ENCODE measurements around the gene ATM. TPM values are rescaled to one million over a fixed set of nuclear protein-coding genes. Genes with fewer than 3 reads are reported as not detected.
A peak's percentile ranks its signal among the peaks of the same experiment; 100 is the strongest.
"Not testable (repeated sequence)": the region's sequence is repeated elsewhere in the genome, so short reads cannot be mapped to it uniquely, and the experiment has no call there.

Gene ATM
- total RNA-seq, 4 donors from 2014 or later = 46.3 to 445 (median 58.5) TPM

DNA sequence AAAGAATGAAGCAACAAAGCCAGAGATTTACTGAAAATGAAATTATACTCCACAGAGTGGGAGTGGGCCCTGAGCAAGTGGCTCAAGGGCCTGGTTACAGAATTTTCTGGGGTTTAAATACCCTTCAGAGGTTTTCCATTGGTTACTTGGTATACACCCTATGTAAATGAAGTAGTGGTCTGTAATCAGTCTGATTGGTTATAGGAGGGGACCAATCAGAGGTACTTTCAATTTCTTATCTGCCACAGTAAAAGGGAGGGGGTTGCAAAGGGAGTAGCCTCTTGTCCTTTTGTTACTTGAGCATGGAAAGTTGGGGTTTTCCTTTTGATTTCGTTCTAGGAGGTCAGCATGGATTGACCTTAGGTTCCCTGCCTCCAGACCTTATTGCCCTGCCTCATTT is 63.5 kb downstream of the ATM start:
- no peak overlapping the region for H3K4me3 ChIP-seq
- DNase-seq = no peak
- H3K9me3 ChIP-seq = no peaks in the 10 kb centered on the region
- TF ChIP-seq, protein P1, sequence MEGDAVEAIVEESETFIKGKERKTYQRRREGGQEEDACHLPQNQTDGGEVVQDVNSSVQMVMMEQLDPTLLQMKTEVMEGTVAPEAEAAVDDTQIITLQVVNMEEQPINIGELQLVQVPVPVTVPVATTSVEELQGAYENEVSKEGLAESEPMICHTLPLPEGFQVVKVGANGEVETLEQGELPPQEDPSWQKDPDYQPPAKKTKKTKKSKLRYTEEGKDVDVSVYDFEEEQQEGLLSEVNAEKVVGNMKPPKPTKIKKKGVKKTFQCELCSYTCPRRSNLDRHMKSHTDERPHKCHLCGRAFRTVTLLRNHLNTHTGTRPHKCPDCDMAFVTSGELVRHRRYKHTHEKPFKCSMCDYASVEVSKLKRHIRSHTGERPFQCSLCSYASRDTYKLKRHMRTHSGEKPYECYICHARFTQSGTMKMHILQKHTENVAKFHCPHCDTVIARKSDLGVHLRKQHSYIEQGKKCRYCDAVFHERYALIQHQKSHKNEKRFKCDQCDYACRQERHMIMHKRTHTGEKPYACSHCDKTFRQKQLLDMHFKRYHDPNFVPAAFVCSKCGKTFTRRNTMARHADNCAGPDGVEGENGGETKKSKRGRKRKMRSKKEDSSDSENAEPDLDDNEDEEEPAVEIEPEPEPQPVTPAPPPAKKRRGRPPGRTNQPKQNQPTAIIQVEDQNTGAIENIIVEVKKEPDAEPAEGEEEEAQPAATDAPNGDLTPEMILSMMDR (IDR thresholded peaks at IDR 0.05) = no peak
- no peak for TF ChIP-seq POLR2A (IDR thresholded peaks at IDR 0.05)
- peaks cover 0 to 74% (median 0%) of the 10 kb centered on the region in 3 donors for H3K36me3 ChIP-seq
- no peaks in the 10 kb centered on the region for H3K27me3 ChIP-seq
- H3K4me1 ChIP-seq = no peaks in the 10 kb centered on the region
- no peak overlapping the region for H3K27ac ChIP-seq

GRCh38 chr11:108286956-108287355 is 64.1 kb downstream of the ATM start:
- TF ChIP-seq, protein P1 (IDR thresholded peaks at IDR 0.05) = no peak
- no peak for TF ChIP-seq POLR2A (IDR thresholded peaks at IDR 0.05)
- H3K4me3 ChIP-seq = no peak overlapping the region
- H3K27ac ChIP-seq = no peak overlapping the region
- no peaks in the 10 kb centered on the region for H3K27me3 ChIP-seq
- no peaks in the 10 kb centered on the region for H3K4me1 ChIP-seq
- no peak for DNase-seq
- no peaks in the 10 kb centered on the region for H3K9me3 ChIP-seq
- H3K36me3 ChIP-seq = peaks cover 0 to 68% (median 0%) of the 10 kb centered on the region in 3 donors

DNA sequence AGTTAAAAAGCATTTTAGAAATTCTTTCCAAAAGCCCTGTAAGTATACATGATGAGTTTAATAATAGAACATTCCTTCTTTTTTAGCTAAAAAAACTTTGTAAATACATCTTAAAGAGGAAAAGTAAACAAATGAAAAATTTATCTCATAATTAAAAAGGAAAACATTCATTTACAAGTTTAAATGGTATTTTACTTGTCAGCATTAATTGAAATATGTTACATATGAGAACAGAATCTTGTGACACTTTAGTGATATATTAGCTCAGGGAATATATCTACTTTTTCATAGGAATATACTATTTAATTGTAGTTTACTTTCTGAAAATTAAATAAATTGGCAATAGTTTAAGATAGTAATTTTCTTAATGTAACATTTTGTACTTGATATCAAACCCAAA is 66.2 kb downstream of the ATM start:
- peaks cover 0 to 49% (median 0%) of the 10 kb centered on the region in 3 donors for H3K36me3 ChIP-seq
- H3K4me3 ChIP-seq, H3K27me3 ChIP-seq, DNase-seq, H3K27ac ChIP-seq, H3K4me1 ChIP-seq, H3K9me3 ChIP-seq: not testable (repeated sequence)

DNA sequence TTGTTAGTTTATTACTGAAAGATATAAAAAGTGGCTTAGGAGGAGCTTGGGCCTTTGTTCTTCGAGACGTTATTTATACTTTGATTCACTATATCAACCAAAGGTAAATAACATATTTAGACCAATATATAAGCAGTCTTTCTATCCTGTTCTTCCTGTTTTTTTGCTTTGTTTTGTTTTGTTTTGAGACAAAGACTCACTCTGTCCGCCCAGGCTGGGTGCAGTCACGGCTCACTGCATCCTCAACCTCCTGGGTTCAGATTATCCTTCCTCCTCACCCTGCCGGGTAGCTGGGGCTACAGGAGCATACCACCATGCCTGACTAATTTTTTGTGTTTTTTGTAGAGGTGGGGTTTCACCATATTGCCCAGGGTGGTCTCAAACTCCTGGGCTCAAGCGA is 66.8 kb downstream of the ATM start:
- TF ChIP-seq, protein P1 (IDR thresholded peaks at IDR 0.05) = no peak
- no peak for TF ChIP-seq POLR2A (IDR thresholded peaks at IDR 0.05)
- Histone ChIP-seq H3K9me3 (no peaks in the 10 kb centered on the region), H3K4me1 (no peaks in the 10 kb centered on the region), H3K27ac (no peak overlapping the region), H3K36me3 (peaks cover 0 to 43% (median 0%) of the 10 kb centered on the region in 3 donors), H3K27me3 (no peaks in the 10 kb centered on the region), H3K4me3 (no peak overlapping the region)
- DNase-seq = peak in 1 of 3 donors; percentile 61

GRCh38 chr11:108293229-108293628 is 70.4 kb downstream of the ATM start:
- TF ChIP-seq, protein P1 (IDR thresholded peaks at IDR 0.05) = no peak
- TF ChIP-seq POLR2A (IDR thresholded peaks at IDR 0.05) = no peak
- Histone ChIP-seq H3K36me3 (peaks cover 0 to 43% (median 0%) of the 10 kb centered on the region in 3 donors), H3K27ac (no peak overlapping the region), H3K9me3 (no peaks in the 10 kb centered on the region), H3K27me3 (no peaks in the 10 kb centered on the region), H3K4me1 (no peaks in the 10 kb centered on the region), H3K4me3 (no peak overlapping the region)
- DNase-seq = no peak

GRCh38 chr11:108302121-108302785 is 79.4 kb downstream of the ATM start:
- no peak for TF ChIP-seq POLR2A (IDR thresholded peaks at IDR 0.05)
- TF ChIP-seq, protein P1 (IDR thresholded peaks at IDR 0.05) = no peak
- H3K27me3 ChIP-seq = no peaks in the 10 kb centered on the region
- H3K36me3 ChIP-seq = peaks cover 0 to 69% (median 0%) of the 10 kb centered on the region in 3 donors
- no peaks in the 10 kb centered on the region for H3K4me1 ChIP-seq
- H3K4me3 ChIP-seq = no peak overlapping the region
- no peaks in the 10 kb centered on the region for H3K9me3 ChIP-seq
- no peak for DNase-seq
- no peak overlapping the region for H3K27ac ChIP-seq

Data from Peyer's patch (tissue), 4 donors.